Keratinocyte (primary cell): ENCODE results near the gene NCK2. TPM values are rescaled to one million over a fixed set of nuclear protein-coding genes. Genes with fewer than 3 reads are reported as not detected.
A peak's percentile ranks its signal among the peaks of the same experiment; 100 is the strongest.

Experiments used
- DNase-seq: peaks from one replicate; pipeline ENCODE4 v3.0.0-alpha.2; 2011; ENCODE audit warnings: low read depth, missing footprints, low spot score
- FAIRE-seq: peaks from 2 replicates; lab custom pipeline; 2011; peaks lifted over from hg19 to GRCh38; lab: Jason Lieb, UNC
- H2AFZ ChIP-seq: 2 replicates; pipeline ENCODE4 v1.6.0; 2012; ENCODE audit warnings: low read length, control low read depth, inconsistent platforms; ENCODE audit not compliant: control insufficient read depth
- H3K27ac ChIP-seq: 2 replicates; pipeline ENCODE4 v1.5.1; 2011; ENCODE audit warnings: low read length; ENCODE audit not compliant: control insufficient read depth, insufficient read depth
- H3K27me3 ChIP-seq: 3 replicates; pipeline ENCODE4 v1.6.0; 2011; ENCODE audit warnings: low read length; ENCODE audit not compliant: control insufficient read depth, insufficient read depth; ENCODE audit errors: extremely low read depth
- H3K36me3 ChIP-seq, 2 experiments: 2 replicates in 1 of 2; 3 replicates in 1 of 2; pipeline ENCODE4 v1.5.1; 2011; ENCODE audit warnings: low read length in 2 of 2, mild to moderate bottlenecking in 1 of 2; ENCODE audit not compliant: control insufficient read depth in 2 of 2, insufficient read depth in 2 of 2; ENCODE audit errors: extremely low read depth in 1 of 2
- H3K4me1 ChIP-seq: 3 replicates; pipeline ENCODE4 v1.5.1; 2011; ENCODE audit warnings: low read length; ENCODE audit not compliant: control insufficient read depth, insufficient read depth; ENCODE audit errors: extremely low read depth
- H3K4me2 ChIP-seq: 3 replicates; pipeline ENCODE4 v1.6.0; 2011; ENCODE audit warnings: low read depth, low read length; ENCODE audit not compliant: control insufficient read depth, insufficient read depth; ENCODE audit errors: extremely low read depth
- H3K4me3 ChIP-seq, 3 experiments: fragments of 200-600 bp in 1 of 3; sonication (generic) in 1 of 3; 2 replicates in 2 of 3; 3 replicates in 1 of 3; pipeline ENCODE4 v1.5.1; 2011 to 2016; ENCODE audit warnings: low read length in 3 of 3, mild to moderate bottlenecking in 3 of 3, control low read depth in 2 of 3, inconsistent platforms in 1 of 3, low read depth in 1 of 3, mixed read lengths in 1 of 3, mixed run types in 1 of 3, moderate library complexity in 1 of 3; ENCODE audit not compliant: control insufficient read depth in 2 of 3, insufficient read depth in 2 of 3; ENCODE audit errors: extremely low read depth in 1 of 3
- H3K79me2 ChIP-seq: 2 replicates; pipeline ENCODE4 v1.6.0; 2012; ENCODE audit warnings: low read length; ENCODE audit not compliant: control insufficient read depth, insufficient read depth
- H3K9ac ChIP-seq: 3 replicates; pipeline ENCODE4 v1.6.0; 2011; ENCODE audit warnings: low read length; ENCODE audit not compliant: control insufficient read depth, insufficient read depth; ENCODE audit errors: extremely low read depth
- H3K9me1 ChIP-seq: 3 replicates; pipeline ENCODE4 v1.6.0; 2011; ENCODE audit warnings: low read length; ENCODE audit not compliant: control insufficient read depth, insufficient read depth; ENCODE audit errors: extremely low read depth
- H3K9me3 ChIP-seq: 2 replicates; pipeline ENCODE4 v1.5.1; 2012; ENCODE audit warnings: low read depth, low read length; ENCODE audit not compliant: control insufficient read depth
- H4K20me1 ChIP-seq: 3 replicates; pipeline ENCODE4 v1.6.0; 2011; ENCODE audit warnings: low read length; ENCODE audit not compliant: control insufficient read depth, insufficient read depth; ENCODE audit errors: extremely low read depth
- EZH2 ChIP-seq: IDR thresholded peaks from one replicate; pipeline ENCODE4 v1.6.1; 2012; ENCODE audit warnings: inconsistent platforms, mild to moderate bottlenecking, low read length, moderate library complexity
- dilution Hi-C: fragments of 300-500 bp; cut with MboI; formaldehyde crosslinking; loops from one replicate; pipeline ENCODE4 v1.7.0; 2020; ENCODE audit warnings: low sequenced_read_pairs; ENCODE audit not compliant: extremely low pct_ligation_motif_present
- polyA plus RNA-seq, 5 experiments: library from polyadenylated mRNA; depleted of rRNA in 3 of 5; stranded (reverse) in 3 of 5; stranded (forward) in 1 of 5; unstranded in 1 of 5; fragments of >200 nt; gene quantifications; 1 replicate in 1 of 5; 2 replicates in 3 of 5; 3 replicates in 1 of 5; pipeline versions ENCODE4 v1.2.1 to v1.2.3, GENCODE V29; 2011 to 2012; ENCODE audit warnings: missing spikeins in 2 of 5, low read depth in 1 of 5, low replicate concordance in 1 of 5
- TF ChIP-seq, protein P1 (sequence below), 3 experiments: IDR thresholded peaks in 1 of 3; conservative IDR thresholded peaks in 1 of 3; optimal IDR thresholded peaks in 1 of 3; 2 replicates in 2 of 3; 3 replicates in 1 of 3; pipeline versions ENCODE3 to v1.5.1; 2011; ENCODE audit warnings: low read length in 3 of 3, mild to moderate bottlenecking in 3 of 3, moderate library complexity in 2 of 3, control low read depth in 1 of 3, inconsistent platforms in 1 of 3; ENCODE audit not compliant: insufficient read depth in 2 of 3; ENCODE audit errors: extremely low read depth in 1 of 3

The NCK2 gene
- polyA plus RNA-seq, 1 donor (not counting 4 experiments of a cell fraction or from before 2014, with no cell fraction given) = 31.4 TPM

DNA sequence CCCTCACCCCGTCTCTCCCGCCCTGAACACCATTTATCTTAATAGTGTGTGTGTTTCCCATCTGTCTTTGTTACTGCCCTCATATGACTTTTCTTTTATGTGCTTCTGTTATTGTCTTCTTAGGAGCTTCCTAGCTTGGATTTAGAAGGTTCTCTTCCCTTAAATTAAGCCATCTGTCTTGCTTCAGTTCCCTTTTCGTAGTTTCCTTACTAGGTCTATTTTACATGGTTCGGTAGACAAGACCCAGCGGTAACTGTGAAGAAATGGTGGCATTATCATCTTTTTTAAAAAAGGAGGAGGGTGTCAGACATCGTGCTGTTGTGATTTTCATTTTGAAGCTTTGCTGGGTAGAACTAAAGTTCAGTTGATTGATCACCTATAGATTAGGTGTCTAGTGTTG is 10.3 kb downstream of the NCK2 start:
- H3K4me1 ChIP-seq = peaks cover 17% of the 10 kb centered on the region
- no peak overlapping the region for H3K27ac ChIP-seq
- no peak overlapping the region for H3K4me3 ChIP-seq
- peaks cover 2% of the 10 kb centered on the region for H3K9me1 ChIP-seq
- dilution Hi-C loops = loop anchor here (25.0 kb wide), 1 partner anchor 193 kb away; no protein-coding TSS in a partner anchor
- H3K27me3 ChIP-seq = no peaks in the 10 kb centered on the region
- no peak overlapping the region for H3K9ac ChIP-seq
- peaks cover 99% of the 10 kb centered on the region for H3K79me2 ChIP-seq
- H4K20me1 ChIP-seq = peaks cover 12% of the 10 kb centered on the region
- no peak for TF ChIP-seq EZH2
- TF ChIP-seq, protein P1, sequence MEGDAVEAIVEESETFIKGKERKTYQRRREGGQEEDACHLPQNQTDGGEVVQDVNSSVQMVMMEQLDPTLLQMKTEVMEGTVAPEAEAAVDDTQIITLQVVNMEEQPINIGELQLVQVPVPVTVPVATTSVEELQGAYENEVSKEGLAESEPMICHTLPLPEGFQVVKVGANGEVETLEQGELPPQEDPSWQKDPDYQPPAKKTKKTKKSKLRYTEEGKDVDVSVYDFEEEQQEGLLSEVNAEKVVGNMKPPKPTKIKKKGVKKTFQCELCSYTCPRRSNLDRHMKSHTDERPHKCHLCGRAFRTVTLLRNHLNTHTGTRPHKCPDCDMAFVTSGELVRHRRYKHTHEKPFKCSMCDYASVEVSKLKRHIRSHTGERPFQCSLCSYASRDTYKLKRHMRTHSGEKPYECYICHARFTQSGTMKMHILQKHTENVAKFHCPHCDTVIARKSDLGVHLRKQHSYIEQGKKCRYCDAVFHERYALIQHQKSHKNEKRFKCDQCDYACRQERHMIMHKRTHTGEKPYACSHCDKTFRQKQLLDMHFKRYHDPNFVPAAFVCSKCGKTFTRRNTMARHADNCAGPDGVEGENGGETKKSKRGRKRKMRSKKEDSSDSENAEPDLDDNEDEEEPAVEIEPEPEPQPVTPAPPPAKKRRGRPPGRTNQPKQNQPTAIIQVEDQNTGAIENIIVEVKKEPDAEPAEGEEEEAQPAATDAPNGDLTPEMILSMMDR (optimal IDR thresholded peaks at IDR 0.05 in 1 of 3, IDR thresholded peaks at IDR 0.05 in 1 of 3, conservative IDR thresholded peaks at IDR 0.05 in 1 of 3; ENCODE audit: extremely low read depth in 1 of 3, insufficient read depth in 2 of 3, low read length in 3 of 3) = no peak
- peak overlapping the region; percentile 3 for H3K4me2 ChIP-seq
- FAIRE-seq = no peak
- no peak for DNase-seq
- H2AFZ ChIP-seq = no peak overlapping the region
- peaks cover 0 to 6% of the 10 kb centered on the region in 2 experiments for H3K36me3 ChIP-seq
- H3K9me3 ChIP-seq = no peaks in the 10 kb centered on the region

DNA sequence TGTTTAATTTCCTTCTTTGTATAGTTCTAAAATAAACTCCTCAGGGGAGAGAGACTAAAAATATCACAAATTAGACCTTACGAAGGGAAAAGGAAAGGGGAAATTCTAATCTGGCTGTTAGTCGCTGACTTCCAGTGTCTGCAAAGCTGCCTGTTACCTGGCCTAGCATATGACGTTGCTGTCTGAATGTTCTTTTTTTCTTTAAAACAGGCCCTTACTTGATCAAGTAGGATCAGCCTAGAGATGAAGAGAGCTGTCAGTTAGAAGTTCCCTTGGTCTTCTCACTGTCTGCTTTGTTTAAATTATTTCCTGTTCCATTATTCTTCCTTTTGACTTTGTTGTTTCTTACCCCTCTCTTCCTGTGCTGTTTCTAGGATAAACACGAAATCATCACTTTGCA is 11.2 kb downstream of the NCK2 start:
- dilution Hi-C loops = loop anchor here (25.0 kb wide), 1 partner anchor 194 kb away; no protein-coding TSS in a partner anchor
- peaks cover 17% of the 10 kb centered on the region for H4K20me1 ChIP-seq
- peaks cover 99% of the 10 kb centered on the region for H3K79me2 ChIP-seq
- H3K9me1 ChIP-seq = peaks cover 2% of the 10 kb centered on the region
- H3K4me2 ChIP-seq = peak overlapping the region; percentile 74
- H3K4me1 ChIP-seq = peaks cover 17% of the 10 kb centered on the region
- no peak overlapping the region for H2AFZ ChIP-seq
- peak; percentile 77 for FAIRE-seq
- DNase-seq = no peak
- no peak overlapping the region for H3K4me3 ChIP-seq
- no peak for TF ChIP-seq EZH2
- TF ChIP-seq, protein P1 (optimal IDR thresholded peaks at IDR 0.05 in 1 of 3, IDR thresholded peaks at IDR 0.05 in 1 of 3, conservative IDR thresholded peaks at IDR 0.05 in 1 of 3; ENCODE audit: extremely low read depth in 1 of 3, insufficient read depth in 2 of 3, low read length in 3 of 3) = no peak
- no peaks in the 10 kb centered on the region for H3K27me3 ChIP-seq
- H3K36me3 ChIP-seq = peaks cover 0 to 6% of the 10 kb centered on the region in 2 experiments
- H3K9me3 ChIP-seq = no peaks in the 10 kb centered on the region
- no peak overlapping the region for H3K9ac ChIP-seq
- H3K27ac ChIP-seq = peak overlapping the region; percentile 17
